H9 (cell line): ENCODE results near the gene PSAPL1. TPM values are rescaled to one million over a fixed set of nuclear protein-coding genes. Genes with fewer than 3 reads are reported as not detected.
A peak's percentile ranks its signal among the peaks of the same experiment; 100 is the strongest.

ENCODE experiments used
- DNase-seq: peaks from one replicate; pipeline ENCODE4 v3.0.0-alpha.2; 2017
- H2AFZ ChIP-seq: one replicate; pipeline ENCODE4 v1.6.1; 2013; ENCODE audit warnings: mild to moderate bottlenecking, low read length, control low read depth, moderate library complexity
- H2AK5ac ChIP-seq: 2 replicates; pipeline ENCODE4 v1.6.1; 2013; ENCODE audit warnings: low read length, control low read depth, mixed read lengths; ENCODE audit not compliant: insufficient read length
- H2BK120ac ChIP-seq: one replicate; pipeline ENCODE4 v1.6.1; 2013; ENCODE audit warnings: low read depth, mild to moderate bottlenecking, low read length, control low read depth, inconsistent platforms; ENCODE audit not compliant: poor library complexity, severe bottlenecking
- H2BK12ac ChIP-seq: 2 replicates; pipeline ENCODE4 v1.6.1; 2013; ENCODE audit warnings: low read length, control low read depth, mixed read lengths, low read depth; ENCODE audit not compliant: insufficient read length
- H2BK15ac ChIP-seq: 2 replicates; pipeline ENCODE4 v1.6.1; 2013; ENCODE audit warnings: low read depth, low read length, control low read depth
- H2BK20ac ChIP-seq: one replicate; pipeline ENCODE4 v1.6.1; 2013; ENCODE audit warnings: low read depth, mild to moderate bottlenecking, low read length, control low read depth, inconsistent platforms; ENCODE audit not compliant: poor library complexity, severe bottlenecking
- H2BK5ac ChIP-seq: 2 replicates; pipeline ENCODE4 v1.6.1; 2013; ENCODE audit warnings: low read length, control low read depth, mixed read lengths; ENCODE audit not compliant: insufficient read length
- H3K14ac ChIP-seq: 2 replicates; pipeline ENCODE4 v1.6.1; 2013; ENCODE audit warnings: low read length, control low read depth; ENCODE audit not compliant: insufficient read depth
- H3K18ac ChIP-seq: 2 replicates; pipeline ENCODE4 v1.6.1; 2013; ENCODE audit warnings: low read depth, mild to moderate bottlenecking, mixed read lengths, low read length, control low read depth; ENCODE audit not compliant: insufficient read length
- H3K23ac ChIP-seq: 2 replicates; pipeline ENCODE4 v1.6.1; 2013; ENCODE audit warnings: low read length, control low read depth, mixed read lengths, low read depth; ENCODE audit not compliant: insufficient read length
- H3K23me2 ChIP-seq: 2 replicates; pipeline ENCODE4 v1.6.1; 2013; ENCODE audit warnings: low read depth, mild to moderate bottlenecking, mixed read lengths, low read length, control low read depth; ENCODE audit not compliant: insufficient read length, poor library complexity, severe bottlenecking
- H3K27ac ChIP-seq: 2 replicates; pipeline ENCODE4 v1.5.1; 2013; ENCODE audit warnings: low read length, control low read depth, mixed read lengths, low read depth; ENCODE audit not compliant: insufficient read length
- H3K27me3 ChIP-seq: 2 replicates; pipeline ENCODE4 v1.6.1; 2013; ENCODE audit warnings: low read length, control low read depth, inconsistent platforms; ENCODE audit not compliant: insufficient read depth
- H3K4ac ChIP-seq: 2 replicates; pipeline ENCODE4 v1.6.1; 2013; ENCODE audit warnings: low read depth, mild to moderate bottlenecking, control low read depth, inconsistent platforms, low read length, moderate library complexity
- H3K4me1 ChIP-seq: 2 replicates; pipeline ENCODE4 v1.6.1; 2013; ENCODE audit warnings: low read length, control low read depth, inconsistent platforms; ENCODE audit not compliant: insufficient read depth
- H3K4me2 ChIP-seq: 2 replicates; pipeline ENCODE4 v1.6.1; 2013; ENCODE audit warnings: low read length, control low read depth, mixed read lengths; ENCODE audit not compliant: insufficient read length, insufficient read depth
- H3K56ac ChIP-seq: 2 replicates; pipeline ENCODE4 v1.6.1; 2013; ENCODE audit warnings: low read depth, mild to moderate bottlenecking, mixed read lengths, low read length, control low read depth; ENCODE audit not compliant: insufficient read length
- H3K79me1 ChIP-seq: 2 replicates; pipeline ENCODE4 v1.6.1; 2013; ENCODE audit warnings: low read depth, mild to moderate bottlenecking, moderate library complexity, low read length, control low read depth, inconsistent platforms; ENCODE audit not compliant: insufficient read depth, poor library complexity, severe bottlenecking
- H3K79me2 ChIP-seq: 2 replicates; pipeline ENCODE4 v1.6.1; 2013; ENCODE audit warnings: low read length, control low read depth, inconsistent platforms; ENCODE audit not compliant: insufficient read depth
- H3K9ac ChIP-seq: 2 replicates; pipeline ENCODE4 v1.6.1; 2013; ENCODE audit warnings: low read length, control low read depth, mixed read lengths; ENCODE audit not compliant: insufficient read length; ENCODE audit errors: extremely low read depth
- H3K9me3 ChIP-seq: one replicate; pipeline ENCODE4 v1.6.1; 2013; ENCODE audit warnings: low read depth, low read length, inconsistent platforms; ENCODE audit not compliant: control insufficient read depth
- H3T11ph ChIP-seq: one replicate; pipeline ENCODE4 v1.6.1; 2013; ENCODE audit warnings: mild to moderate bottlenecking, low read length, control low read depth, inconsistent platforms
- H4K20me1 ChIP-seq: one replicate; pipeline ENCODE4 v1.6.1; 2013; ENCODE audit not compliant: control insufficient read depth, insufficient read length, insufficient read depth
- H4K5ac ChIP-seq: 2 replicates; pipeline ENCODE4 v1.6.1; 2013; ENCODE audit warnings: low read depth, mild to moderate bottlenecking, mixed read lengths, low read length, control low read depth; ENCODE audit not compliant: insufficient read length
- H4K8ac ChIP-seq: replicated peaks from 2 replicates; pipeline ENCODE4 v1.6.1; 2013; ENCODE audit warnings: low read length, control low read depth, mixed read lengths, low read depth; ENCODE audit not compliant: insufficient read length
- H4K91ac ChIP-seq: 2 replicates; pipeline ENCODE4 v1.6.1; 2013; ENCODE audit warnings: low read depth, mild to moderate bottlenecking, moderate library complexity, mixed read lengths, low read length, control low read depth; ENCODE audit not compliant: insufficient read length
- H3K27ac Mint-ChIP-seq, 3 experiments: 2 replicates in 2 of 3; 3 replicates in 1 of 3; pipeline ENCODE4 v1.8.0; 2020 to 2021; ENCODE audit warnings: mixed read lengths in 3 of 3, mild to moderate bottlenecking in 1 of 3, moderate library complexity in 1 of 3
- H3K27me3 Mint-ChIP-seq: 2 replicates; pipeline ENCODE4 v1.8.0; 2021; ENCODE audit warnings: low read depth, mild to moderate bottlenecking, moderate library complexity, mixed read lengths
- H3K36me3 Mint-ChIP-seq, 3 experiments: 2 replicates in 2 of 3; 3 replicates in 1 of 3; pipeline ENCODE4 v1.8.0; 2020 to 2021; ENCODE audit warnings: low read depth in 3 of 3, mixed read lengths in 3 of 3; ENCODE audit not compliant: insufficient read depth in 1 of 3
- H3K4me1 Mint-ChIP-seq, 2 experiments: 2 replicates each; pipeline ENCODE4 v1.8.0; 2020; ENCODE audit warnings: mixed read lengths in 2 of 2
- H3K4me3 Mint-ChIP-seq, 2 experiments: 2 replicates in 1 of 2; 3 replicates in 1 of 2; pipeline ENCODE4 v1.8.0; 2020 to 2021; ENCODE audit warnings: mild to moderate bottlenecking in 2 of 2, mixed read lengths in 2 of 2, moderate library complexity in 1 of 2
- H3K9me3 Mint-ChIP-seq, 2 experiments: 2 replicates in 1 of 2; 3 replicates in 1 of 2; pipeline ENCODE4 v1.8.0; 2020; ENCODE audit warnings: mild to moderate bottlenecking in 2 of 2, mixed read lengths in 2 of 2, moderate library complexity in 1 of 2
- WGBS: extraction: QIAGEN DNeasy Blood & Tissue Kit; methylation state at CpG from one replicate; pipeline ENCODE4 v1.1.7; 2013; ENCODE audit warnings: missing lambda C conversion rate, low lambda C conversion rate, mixed read lengths; ENCODE audit not compliant: insufficient read length; ENCODE audit errors: extremely low coverage; 5-methylcytosine and 5-hydroxymethylcytosine counted together
- total RNA-seq: library from RNA; stranded (reverse); gene quantifications from 2 replicates; pipeline ENCODE4 v1.2.1, GENCODE V29; 2021
- TF ChIP-seq, protein P1 (sequence below): fragments of 200-600 bp; sonication (generic); conservative IDR thresholded peaks from 3 replicates; pipeline ENCODE4 v1.8.0; 2021; ENCODE audit warnings: antibody characterized with exemption, mild to moderate bottlenecking

Gene PSAPL1
- total RNA-seq, 1 experiment from 2014 or later, result 0.04 TPM

DNA sequence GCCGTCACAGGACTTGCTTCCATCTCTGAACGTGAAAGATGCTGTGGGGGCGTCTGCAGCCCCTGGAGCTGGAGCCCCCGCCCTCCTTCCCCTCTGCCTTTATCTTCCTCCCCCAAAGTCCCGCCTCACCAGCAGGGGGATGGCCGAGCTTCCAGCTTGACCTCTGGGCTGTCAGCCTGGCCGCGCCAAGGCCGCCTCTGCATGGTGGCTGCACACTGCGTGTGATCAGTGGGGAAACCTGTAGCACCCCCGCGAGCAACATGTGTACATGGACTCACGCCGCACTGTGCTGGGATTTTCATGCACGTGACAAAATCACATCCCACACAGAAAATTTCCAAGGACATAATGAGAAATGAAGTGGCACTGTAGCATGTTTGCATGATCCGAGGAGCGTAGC lies 26.5 kb upstream of the PSAPL1 start:
- H3K23ac ChIP-seq, result no peak overlapping the region
- no peak overlapping the region for H3T11ph ChIP-seq
- Mint-ChIP-seq H3K27me3 (no peaks in the 10 kb centered on the region; the same call in 1 of the 2 replicates), H3K4me1 (peaks cover 38 to 43% of the 10 kb centered on the region in 2 experiments), H3K4me3 (no peak overlapping the region), H3K36me3 (peaks cover 0 to 4% (median 3%) of the 10 kb centered on the region in 3 experiments; a peak in 2 of 7 replicates), H3K27ac (peak overlapping the region in 1 of 3 experiments; percentile 70; a peak in 1 of 7 replicates), H3K9me3 (peaks cover 10% of the 10 kb centered on the region in 2 experiments; a peak in 4 of 5 replicates)
- no peaks in the 10 kb centered on the region for H3K27me3 ChIP-seq
- no peak overlapping the region for H2BK20ac ChIP-seq
- no peak overlapping the region for H2AFZ ChIP-seq
- H3K18ac ChIP-seq, result no peak overlapping the region
- H3K4me2 ChIP-seq, result no peak overlapping the region
- WGBS, result no CpG with 5 or more reads among the region's 17 CpGs
- no peak overlapping the region for H4K5ac ChIP-seq
- TF ChIP-seq, protein P1, sequence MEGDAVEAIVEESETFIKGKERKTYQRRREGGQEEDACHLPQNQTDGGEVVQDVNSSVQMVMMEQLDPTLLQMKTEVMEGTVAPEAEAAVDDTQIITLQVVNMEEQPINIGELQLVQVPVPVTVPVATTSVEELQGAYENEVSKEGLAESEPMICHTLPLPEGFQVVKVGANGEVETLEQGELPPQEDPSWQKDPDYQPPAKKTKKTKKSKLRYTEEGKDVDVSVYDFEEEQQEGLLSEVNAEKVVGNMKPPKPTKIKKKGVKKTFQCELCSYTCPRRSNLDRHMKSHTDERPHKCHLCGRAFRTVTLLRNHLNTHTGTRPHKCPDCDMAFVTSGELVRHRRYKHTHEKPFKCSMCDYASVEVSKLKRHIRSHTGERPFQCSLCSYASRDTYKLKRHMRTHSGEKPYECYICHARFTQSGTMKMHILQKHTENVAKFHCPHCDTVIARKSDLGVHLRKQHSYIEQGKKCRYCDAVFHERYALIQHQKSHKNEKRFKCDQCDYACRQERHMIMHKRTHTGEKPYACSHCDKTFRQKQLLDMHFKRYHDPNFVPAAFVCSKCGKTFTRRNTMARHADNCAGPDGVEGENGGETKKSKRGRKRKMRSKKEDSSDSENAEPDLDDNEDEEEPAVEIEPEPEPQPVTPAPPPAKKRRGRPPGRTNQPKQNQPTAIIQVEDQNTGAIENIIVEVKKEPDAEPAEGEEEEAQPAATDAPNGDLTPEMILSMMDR, result peak; percentile 51; the same call in 2 of the 3 replicates
- H3K27ac ChIP-seq, result no peak overlapping the region
- H2BK5ac ChIP-seq, result no peak overlapping the region
- H3K4ac ChIP-seq, result no peak overlapping the region
- H4K8ac ChIP-seq, result no peak overlapping the region
- no peak overlapping the region for H2BK15ac ChIP-seq
- H3K4me1 ChIP-seq, result peaks cover 4% of the 10 kb centered on the region; the same call in 1 of the 2 replicates
- no peak overlapping the region for H3K14ac ChIP-seq
- peak; percentile 46 for DNase-seq
- H4K20me1 ChIP-seq, result no peaks in the 10 kb centered on the region
- H3K79me2 ChIP-seq, result no peaks in the 10 kb centered on the region
- H2AK5ac ChIP-seq, result no peak overlapping the region
- no peak overlapping the region for H3K56ac ChIP-seq
- H2BK120ac ChIP-seq, result no peak overlapping the region
- no peaks in the 10 kb centered on the region for H3K23me2 ChIP-seq
- no peaks in the 10 kb centered on the region for H3K79me1 ChIP-seq
- H4K91ac ChIP-seq, result no peak overlapping the region
- no peak overlapping the region for H3K9ac ChIP-seq
- H2BK12ac ChIP-seq, result no peak overlapping the region
- H3K9me3 ChIP-seq, result peaks cover 5% of the 10 kb centered on the region
